ENCODE measurements around the gene DDX39A.
"Not testable (repeated sequence)": the region's sequence is repeated elsewhere in the genome, so short reads cannot be mapped to it uniquely, and the experiment has no call there.

The DDX39A gene

GRCh38 chr19:14407605-14408484 lies 11.3 kb downstream of the DDX39A start:
- DNase-seq, result no peak

DNA sequence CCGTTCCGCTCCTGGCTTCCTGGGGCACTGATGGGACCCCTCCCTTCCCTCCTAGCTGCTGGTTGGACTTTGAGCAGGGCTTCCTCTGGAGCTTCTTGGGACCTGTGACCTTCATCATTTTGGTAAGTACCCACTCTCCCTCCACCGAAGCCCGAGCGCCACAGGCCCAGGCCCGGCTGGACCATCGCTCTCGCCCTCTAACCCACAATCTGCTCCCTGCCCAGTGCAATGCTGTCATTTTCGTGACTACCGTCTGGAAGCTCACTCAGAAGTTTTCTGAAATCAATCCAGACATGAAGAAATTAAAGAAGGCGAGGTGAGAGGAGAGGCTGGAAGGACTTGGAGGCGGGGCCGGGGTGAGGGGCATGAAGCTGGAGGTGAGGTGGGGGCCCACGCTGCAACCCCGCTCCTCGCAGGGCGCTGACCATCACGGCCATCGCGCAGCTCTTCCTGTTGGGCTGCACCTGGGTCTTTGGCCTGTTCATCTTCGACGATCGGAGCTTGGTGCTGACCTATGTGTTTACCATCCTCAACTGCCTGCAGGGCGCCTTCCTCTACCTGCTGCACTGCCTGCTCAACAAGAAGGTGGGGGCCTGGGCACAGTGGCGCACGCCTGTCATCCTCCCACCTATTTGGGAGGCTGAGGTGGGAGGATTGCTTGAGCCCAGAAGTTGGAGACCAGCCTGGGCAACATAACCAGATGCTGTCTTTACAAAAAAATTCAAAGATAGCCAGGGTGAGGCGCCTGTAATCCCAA lies 12.3 kb downstream of the DDX39A start:
- no peak for DNase-seq

- DNase-seq, result peak; percentile 86
Observed at GRCh38 chr19:14405758-14406644, 13.1 kb downstream of the DDX39A start.

GRCh38 chr19:14405380-14405757 lies 13.8 kb downstream of the DDX39A start:
- no peak for DNase-seq

DNA sequence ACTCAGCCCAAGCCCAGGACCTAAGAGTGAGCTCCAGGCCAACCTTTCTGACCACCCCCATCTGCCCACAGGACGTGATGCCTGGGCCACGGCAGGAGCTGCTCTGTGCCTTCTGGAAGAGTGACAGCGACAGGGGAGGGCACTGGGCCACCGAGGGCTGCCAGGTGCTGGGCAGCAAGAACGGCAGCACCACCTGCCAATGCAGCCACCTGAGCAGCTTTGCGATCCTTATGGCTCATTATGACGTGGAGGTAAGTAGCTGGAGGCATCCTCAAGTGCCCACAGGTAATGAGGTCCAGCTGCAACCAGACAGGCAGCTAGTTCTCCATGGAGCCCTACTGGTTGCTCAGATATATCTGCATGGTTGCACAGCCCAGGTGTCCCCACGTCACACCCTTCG lies 14.8 kb downstream of the DDX39A start:
- peak; percentile 46 for DNase-seq

DNA sequence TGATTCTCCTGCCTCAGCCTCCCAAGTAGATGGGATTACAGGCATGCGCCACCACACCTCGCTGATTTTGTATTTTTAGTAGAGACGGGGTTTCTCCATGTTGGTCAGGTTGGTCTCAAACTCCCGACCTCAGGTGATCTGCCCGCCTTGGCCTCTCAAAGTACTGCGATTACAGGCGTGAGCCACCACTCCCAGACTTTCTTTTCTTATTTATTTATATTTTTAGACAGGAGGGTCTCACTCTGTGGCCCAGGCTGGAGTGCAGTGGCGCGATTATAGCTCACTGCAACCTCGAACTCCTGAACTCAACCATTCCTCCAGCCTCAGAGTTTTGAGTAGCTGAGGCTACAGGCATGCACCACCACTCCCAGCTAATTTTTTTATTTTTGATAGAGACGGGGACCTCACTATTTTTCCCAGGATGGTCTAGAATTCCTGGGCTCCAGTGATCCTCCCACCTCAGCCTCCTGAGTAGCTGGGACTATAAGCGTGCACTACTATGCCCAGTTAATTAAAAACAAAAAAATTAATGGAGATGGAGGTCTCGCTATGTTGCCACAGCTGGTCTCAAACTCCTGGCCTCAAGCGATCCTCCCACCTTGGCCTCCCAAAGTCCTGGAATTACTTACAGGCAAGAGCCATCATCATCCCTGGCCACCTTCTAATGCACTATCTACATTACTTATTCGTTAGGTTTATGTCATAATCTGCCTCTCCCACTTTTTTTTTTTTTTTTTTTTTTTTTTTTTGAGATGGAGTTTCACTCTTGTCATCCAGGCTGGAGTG lies 15.8 kb downstream of the DDX39A start:
- DNase-seq, result not testable (repeated sequence)

DNA sequence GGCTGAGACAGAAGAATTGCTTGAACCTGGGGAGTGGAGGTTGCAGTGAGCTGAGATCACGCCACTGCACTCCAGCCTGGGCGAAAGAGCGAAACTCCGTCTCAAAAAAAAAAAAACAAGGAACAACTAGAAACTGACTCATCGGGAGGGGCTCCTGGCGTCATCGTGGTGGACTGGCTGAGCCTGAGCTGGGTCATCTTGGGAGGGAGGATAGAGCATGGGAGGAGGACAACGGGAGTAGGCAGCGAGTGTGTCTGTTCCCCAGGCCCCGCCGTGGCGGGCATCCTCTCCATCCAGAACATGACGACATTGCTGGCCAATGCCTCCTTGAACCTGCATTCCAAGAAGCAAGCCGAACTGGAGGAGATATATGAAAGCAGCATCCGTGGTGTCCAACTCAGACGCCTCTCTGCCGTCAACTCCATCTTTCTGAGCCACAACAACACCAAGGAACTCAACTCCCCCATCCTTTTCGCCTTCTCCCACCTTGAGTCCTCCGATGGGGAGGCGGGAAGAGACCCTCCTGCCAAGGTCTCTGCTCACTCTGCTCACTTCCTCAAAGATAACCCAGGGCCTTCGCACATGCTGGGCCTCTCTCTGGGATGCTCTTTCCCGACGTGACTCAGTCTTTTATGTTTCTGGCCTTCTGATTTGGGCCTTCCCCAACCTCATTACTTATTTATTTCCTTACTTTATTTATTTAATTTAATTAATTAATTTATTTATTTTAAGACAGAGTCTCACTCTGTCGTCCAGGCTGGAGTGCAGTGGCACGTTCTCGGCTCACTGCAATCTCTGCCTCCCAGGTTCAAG lies 16.6 kb downstream of the DDX39A start:
- DNase-seq, result no peak

DNA sequence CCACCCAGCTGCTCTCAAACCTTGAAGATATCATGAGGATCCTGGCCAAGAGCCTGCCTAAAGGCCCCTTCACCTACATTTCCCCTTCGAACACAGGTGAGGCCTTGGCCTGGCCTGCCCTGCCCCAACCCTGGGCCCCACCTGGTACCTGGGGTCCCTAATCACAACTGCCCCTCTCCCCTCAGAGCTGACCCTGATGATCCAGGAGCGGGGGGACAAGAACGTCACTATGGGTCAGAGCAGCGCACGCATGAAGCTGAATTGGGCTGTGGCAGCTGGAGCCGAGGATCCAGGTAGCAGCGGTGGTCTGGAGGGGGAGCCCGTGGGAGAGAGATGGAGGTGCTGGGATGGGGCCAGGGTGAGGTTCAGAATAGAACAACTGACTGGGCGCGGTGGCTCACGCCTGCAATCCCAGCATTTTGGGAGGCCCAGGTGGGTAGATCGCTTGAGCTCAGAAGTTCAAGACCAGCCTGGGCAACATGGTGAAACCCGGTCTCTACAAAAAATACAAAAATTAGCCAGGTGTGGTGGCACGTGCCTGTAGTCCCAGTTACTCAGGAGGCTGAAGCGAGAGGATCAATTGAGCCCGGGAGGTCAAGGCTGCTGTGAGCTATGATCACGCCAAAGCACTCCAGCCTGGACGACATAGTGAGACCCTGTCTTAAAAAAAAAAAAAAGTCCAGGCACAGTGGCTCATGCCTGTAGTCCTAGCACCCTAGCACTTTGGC lies 17.5 kb downstream of the DDX39A start:
- DNase-seq, result no peak

DNA sequence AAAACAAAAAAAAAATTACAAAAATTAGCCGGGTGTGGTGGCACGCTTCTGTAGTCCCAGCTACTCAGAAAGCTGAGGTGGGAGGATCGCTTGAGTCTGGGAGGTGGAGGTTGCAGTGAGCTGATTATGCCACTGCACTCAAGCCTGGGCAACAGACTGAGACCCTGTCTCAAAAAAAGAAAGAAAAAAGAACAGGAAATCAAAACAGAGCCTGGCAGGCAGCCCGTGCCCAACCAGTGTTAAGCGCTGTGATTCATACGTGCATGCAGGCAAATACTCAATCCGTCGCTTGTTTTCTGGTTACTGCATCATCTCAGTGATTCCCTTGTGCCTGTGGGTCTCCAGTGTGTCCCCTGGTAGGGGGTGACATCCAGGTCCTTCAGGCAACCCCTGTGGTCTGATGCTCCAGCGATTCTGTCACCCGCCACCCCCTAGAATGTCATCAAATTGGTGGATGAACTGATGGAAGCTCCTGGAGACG lies 18.1 kb downstream of the DDX39A start:
- DNase-seq, result no peak

DNA sequence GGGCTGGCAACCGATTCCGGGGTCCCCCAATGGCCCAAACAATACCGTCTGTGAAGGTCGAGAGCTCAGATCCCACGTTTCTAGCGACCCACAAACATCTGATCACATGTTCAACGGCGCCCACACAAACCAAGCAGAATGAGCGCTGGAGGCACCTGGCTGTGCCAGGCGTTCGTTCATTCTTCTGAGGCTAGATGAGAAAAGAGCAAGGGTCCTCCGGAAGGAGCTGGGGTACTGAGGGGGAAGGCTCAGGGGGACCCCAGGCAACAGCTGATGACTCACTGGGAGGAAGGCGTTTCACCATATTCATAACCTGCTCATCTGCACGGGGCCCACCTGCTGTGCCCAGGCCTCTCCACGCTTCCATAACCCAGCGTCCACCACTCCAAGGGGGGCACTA lies 22.0 kb downstream of the DDX39A start:
- not testable (repeated sequence) for DNase-seq

DNA sequence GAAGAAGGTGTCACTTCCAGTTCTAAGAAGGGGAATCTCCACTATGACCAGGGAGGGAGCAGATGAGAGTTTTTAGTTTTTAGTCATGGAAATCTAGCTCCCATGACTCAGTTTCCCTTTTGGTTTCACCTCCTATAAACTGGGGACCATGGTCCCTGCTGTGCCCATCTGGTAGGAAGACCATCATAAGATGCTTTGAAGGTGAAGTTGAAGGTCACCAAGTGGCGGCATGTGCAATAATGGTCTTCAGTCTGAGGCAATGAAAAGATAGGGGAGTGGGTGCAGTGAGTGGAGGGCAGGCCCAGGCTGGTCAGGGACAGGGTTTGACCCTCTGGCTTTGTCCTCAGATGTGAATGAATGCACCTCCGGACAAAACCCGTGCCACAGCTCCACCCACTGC lies 22.4 kb downstream of the DDX39A start:
- DNase-seq, result not testable (repeated sequence)

- DNase-seq, result no peak
Observed at GRCh38 chr19:14395710-14396336, 23.3 kb downstream of the DDX39A start.

- no peak for DNase-seq
Observed at GRCh38 chr19:14395262-14395661, 23.9 kb downstream of the DDX39A start.

DNA sequence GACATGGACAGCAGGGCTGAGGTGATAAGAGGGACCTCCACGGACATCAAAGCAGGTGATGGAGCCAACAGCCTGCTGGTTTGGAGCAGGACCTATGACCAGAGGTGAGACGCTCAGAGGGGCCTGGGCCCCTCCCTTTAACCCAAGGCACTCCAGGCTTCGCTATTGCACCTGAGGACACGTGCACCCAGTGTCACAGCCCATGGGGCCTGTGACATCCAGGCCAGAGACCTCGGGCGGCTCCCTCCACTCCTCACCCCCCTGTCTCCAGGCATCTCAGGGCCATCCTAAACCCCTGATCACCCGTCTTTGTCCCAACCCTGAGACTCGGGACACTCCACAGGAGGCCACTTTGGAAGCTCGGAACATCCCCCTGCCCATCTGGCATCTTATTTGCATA lies 25.0 kb downstream of the DDX39A start:
- no peak for DNase-seq

GRCh38 chr19:14393329-14393728 lies 25.8 kb downstream of the DDX39A start:
- no peak for DNase-seq

GRCh38 chr19:14391156-14391821 lies 27.9 kb downstream of the DDX39A start:
- DNase-seq, result no peak

DNA sequence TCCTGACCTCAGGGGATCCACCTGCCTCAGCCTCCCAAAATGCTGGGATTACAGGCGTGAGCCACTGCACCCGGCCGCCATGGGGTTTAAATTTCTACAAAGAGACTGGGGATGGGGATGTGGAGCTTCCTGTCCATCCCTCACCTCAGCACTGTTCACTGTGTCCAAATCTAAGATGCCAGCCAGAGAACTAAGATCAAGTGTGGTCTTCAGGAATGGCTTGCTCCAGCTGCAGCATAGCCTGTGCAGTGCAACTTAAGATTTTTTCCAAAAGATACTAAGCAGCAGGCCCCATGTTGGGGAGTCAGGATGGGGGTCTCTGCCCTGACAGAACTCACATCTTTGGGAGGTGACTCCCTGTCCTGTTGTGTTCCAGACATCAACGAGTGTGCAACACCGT lies 28.6 kb downstream of the DDX39A start:
- no peak for DNase-seq

- DNase-seq, result no peak
Observed at GRCh38 chr19:14385492-14385891, 33.6 kb downstream of the DDX39A start.

Data from DMS153 (cell line).